OCI-LY1 (cell line): ENCODE data around the gene MESD.

Source experiments
- H2AFZ ChIP-seq: fragments of 200-600 bp; sonication (generic), shearing (Covaris generic); 2 replicates; pipeline ENCODE4 v1.6.0; 2014; ENCODE audit warnings: antibody characterized with exemption, mild to moderate bottlenecking, low read length
- H3F3A ChIP-seq: fragments of 200-600 bp; sonication (generic), shearing (Covaris generic); 2 replicates; pipeline ENCODE4 v1.6.0; 2014; ENCODE audit warnings: mild to moderate bottlenecking, antibody characterized with exemption, low read length, moderate library complexity; ENCODE audit not compliant: insufficient read depth
- H3K27ac ChIP-seq: fragments of 200-600 bp; sonication (generic); 2 replicates; pipeline ENCODE4 v1.5.1; 2014; ENCODE audit warnings: low read length, mixed run types, mild to moderate bottlenecking, low read depth; ENCODE audit not compliant: poor library complexity, severe bottlenecking
- H3K27me3 ChIP-seq: fragments of 200-600 bp; sonication (generic); 2 replicates; pipeline ENCODE4 v1.6.0; 2014; ENCODE audit warnings: antibody characterized with exemption, mild to moderate bottlenecking, low read length, moderate library complexity; ENCODE audit not compliant: insufficient read depth
- H3K36me3 ChIP-seq: fragments of 200-600 bp; sonication (generic); 2 replicates; pipeline ENCODE4 v1.6.1; 2014; ENCODE audit warnings: mild to moderate bottlenecking, antibody characterized with exemption, low read length, moderate library complexity, mixed read lengths; ENCODE audit not compliant: insufficient read depth
- H3K4me1 ChIP-seq: fragments of 200-600 bp; sonication (generic); 2 replicates; pipeline ENCODE4 v1.5.1; 2014; ENCODE audit warnings: mild to moderate bottlenecking, low read length, moderate library complexity; ENCODE audit not compliant: insufficient read depth, severe bottlenecking
- H3K4me2 ChIP-seq: fragments of 200-600 bp; sonication (generic), shearing (Covaris generic); 2 replicates; pipeline ENCODE4 v1.6.1; 2014; ENCODE audit warnings: low read length
- H3K4me3 ChIP-seq: fragments of 200-600 bp; sonication (generic); 2 replicates; pipeline ENCODE4 v1.5.1; 2014; ENCODE audit warnings: low read length, low read depth, mild to moderate bottlenecking, mixed read lengths; ENCODE audit not compliant: poor library complexity, severe bottlenecking
- H3K79me2 ChIP-seq: fragments of 200-600 bp; shearing (Covaris generic); 2 replicates; pipeline ENCODE4 v1.6.1; 2016; ENCODE audit warnings: mixed run types, low read length, mixed read lengths; ENCODE audit not compliant: insufficient read depth
- H3K9ac ChIP-seq: fragments of 200-600 bp; sonication (generic), shearing (Covaris generic); 2 replicates; pipeline ENCODE4 v1.6.1; 2014; ENCODE audit warnings: mild to moderate bottlenecking, low read length, mixed read lengths
- H3K9me2 ChIP-seq: fragments of 200-600 bp; sonication (generic), shearing (Covaris generic); 2 replicates; pipeline ENCODE4 v1.6.1; 2014; ENCODE audit warnings: low read depth, mild to moderate bottlenecking, low read length, mixed read lengths
- H3K9me3 ChIP-seq: fragments of 200-600 bp; shearing (Covaris generic); 2 replicates; pipeline ENCODE4 v1.6.1; 2014; ENCODE audit warnings: low read length, mixed read lengths
- H4K20me1 ChIP-seq: fragments of 200-600 bp; sonication (generic), shearing (Covaris generic); 2 replicates; pipeline ENCODE4 v1.6.0; 2016; ENCODE audit warnings: mild to moderate bottlenecking, low read length; ENCODE audit not compliant: insufficient read depth
- CTCF ChIP-seq: fragments of 200-600 bp; sonication (generic), shearing (Covaris generic); IDR thresholded peaks from 2 replicates; pipeline ENCODE4 v1.5.1; 2017; ENCODE audit warnings: mild to moderate bottlenecking, antibody characterized with exemption, low read length, moderate library complexity, mixed read lengths
- EZH2 ChIP-seq: fragments of 200-600 bp; sonication (generic), shearing (Covaris generic); IDR thresholded peaks from 2 replicates; pipeline ENCODE4 v1.8.0; 2017; ENCODE audit warnings: borderline replicate concordance, mixed run types, mild to moderate bottlenecking, antibody characterized with exemption, low read length, moderate library complexity, mixed read lengths

The MESD gene

GRCh38 chr15:80946576-80946975 is 43.0 kb downstream of the MESD start:
- no peaks in the 10 kb centered on the region for H3K79me2 ChIP-seq
- H3K36me3 ChIP-seq: peaks cover 12% of the 10 kb centered on the region; the same call in 1 of the 2 replicates
- no peak overlapping the region for H3K4me3 ChIP-seq
- no peak overlapping the region for H3K9ac ChIP-seq
- no peak overlapping the region for H2AFZ ChIP-seq
- TF ChIP-seq CTCF (no peak), EZH2 (no peak)
- H3K27me3 ChIP-seq: no peaks in the 10 kb centered on the region
- no peak overlapping the region for H3K4me2 ChIP-seq
- no peak overlapping the region for H3K27ac ChIP-seq
- no peaks in the 10 kb centered on the region for H3F3A ChIP-seq
- H3K9me2 ChIP-seq: no peaks in the 10 kb centered on the region
- no peaks in the 10 kb centered on the region for H4K20me1 ChIP-seq
- no peaks in the 10 kb centered on the region for H3K4me1 ChIP-seq
- H3K9me3 ChIP-seq: no peaks in the 10 kb centered on the region

- Histone ChIP-seq H3K9me2 (no peaks in the 10 kb centered on the region), H3K4me3 (no peak overlapping the region), H3K9me3 (no peaks in the 10 kb centered on the region), H3K36me3 (peaks cover 8% of the 10 kb centered on the region; the same call in 1 of the 2 replicates), H3K4me1 (no peaks in the 10 kb centered on the region), H2AFZ (no peak overlapping the region), H3F3A (no peaks in the 10 kb centered on the region), H3K4me2 (no peak overlapping the region), H4K20me1 (no peaks in the 10 kb centered on the region), H3K9ac (no peak overlapping the region), H3K27me3 (no peaks in the 10 kb centered on the region), H3K79me2 (no peaks in the 10 kb centered on the region), H3K27ac (no peak overlapping the region)
- TF ChIP-seq CTCF: no peak
- TF ChIP-seq EZH2: no peak
Observed at GRCh38 chr15:80945605-80946004, 44.0 kb downstream of the MESD start.

- no peak for TF ChIP-seq CTCF
- TF ChIP-seq EZH2: no peak
- Histone ChIP-seq H4K20me1 (no peaks in the 10 kb centered on the region), H3K4me2 (no peak overlapping the region), H2AFZ (no peak overlapping the region), H3K9me2 (no peaks in the 10 kb centered on the region), H3K27ac (no peak overlapping the region), H3K9ac (no peak overlapping the region), H3K9me3 (no peaks in the 10 kb centered on the region), H3K27me3 (no peaks in the 10 kb centered on the region), H3K79me2 (no peaks in the 10 kb centered on the region), H3K4me1 (no peaks in the 10 kb centered on the region), H3K36me3 (peaks cover 8% of the 10 kb centered on the region; the same call in 1 of the 2 replicates), H3F3A (no peaks in the 10 kb centered on the region), H3K4me3 (no peak overlapping the region)
Observed at GRCh38 chr15:80944818-80945217, 44.8 kb downstream of the MESD start.
